ENCODE results near the gene PLLP.

PLLP gene

GRCh38 chr16:57261806-57262205 lies 22.7 kb downstream of the PLLP start:
- H3K4me3 ChIP-seq (ENCODE audit: low read depth, low read length) = no peak overlapping the region
- DNase-seq (ENCODE audit: low read depth) = no peak
- TF ChIP-seq CTCF (IDR thresholded peaks at IDR 0.05; ENCODE audit: insufficient read depth, low read depth, low read length, missing control alignments) = no peak

GRCh38 chr16:57260294-57260929 lies 24.1 kb downstream of the PLLP start:
- no peak for TF ChIP-seq CTCF (IDR thresholded peaks at IDR 0.05; ENCODE audit: insufficient read depth, low read depth, low read length, missing control alignments)
- peak; percentile 66 for DNase-seq (ENCODE audit: low read depth)
- H3K4me3 ChIP-seq (ENCODE audit: low read depth, low read length) = peak overlapping the region; percentile 23

- no peak for DNase-seq (ENCODE audit: low read depth)
- no peak for TF ChIP-seq CTCF (IDR thresholded peaks at IDR 0.05; ENCODE audit: insufficient read depth, low read depth, low read length, missing control alignments)
- no peak overlapping the region for H3K4me3 ChIP-seq (ENCODE audit: low read depth, low read length)
Observed at GRCh38 chr16:57258910-57259475, 25.5 kb downstream of the PLLP start.

- DNase-seq (ENCODE audit: low read depth) = no peak
- TF ChIP-seq CTCF (IDR thresholded peaks at IDR 0.05; ENCODE audit: insufficient read depth, low read depth, low read length, missing control alignments) = no peak
- no peak overlapping the region for H3K4me3 ChIP-seq (ENCODE audit: low read depth, low read length)
Observed at GRCh38 chr16:57258226-57258909, 26.1 kb downstream of the PLLP start.

- H3K4me3 ChIP-seq (ENCODE audit: low read depth, low read length) = no peak overlapping the region
- no peak for DNase-seq (ENCODE audit: low read depth)
- TF ChIP-seq CTCF (IDR thresholded peaks at IDR 0.05; ENCODE audit: insufficient read depth, low read depth, low read length, missing control alignments) = no peak
Observed at GRCh38 chr16:57257455-57258070, 26.9 kb downstream of the PLLP start.

GRCh38 chr16:57256601-57257395 lies 27.7 kb downstream of the PLLP start:
- H3K4me3 ChIP-seq (ENCODE audit: low read depth, low read length) = no peak overlapping the region
- no peak for DNase-seq (ENCODE audit: low read depth)
- no peak for TF ChIP-seq CTCF (IDR thresholded peaks at IDR 0.05; ENCODE audit: insufficient read depth, low read depth, low read length, missing control alignments)

Data from GM12865 (cell line).